Measurements from ENCODE around the gene DPP6.
"Not testable (repeated sequence)": the region's sequence is repeated elsewhere in the genome, so short reads cannot be mapped to it uniquely, and the experiment has no call there.

DPP6 gene

GRCh38 chr7:154656618-154657017, 604.4 kb downstream of the DPP6 start:
- DNase-seq (ENCODE audit: low read depth in 2 of 2), result no peak

GRCh38 chr7:154666768-154667167, 614.6 kb downstream of the DPP6 start:
- no peak for DNase-seq (ENCODE audit: low read depth in 2 of 2)

- DNase-seq (ENCODE audit: low read depth in 2 of 2), result no peak
These were observed 620.6 kb downstream of the DPP6 start for GRCh38 chr7:154672659-154673415.

GRCh38 chr7:154674191-154674590, 622.0 kb downstream of the DPP6 start:
- no peak for DNase-seq (ENCODE audit: low read depth in 2 of 2)

GRCh38 chr7:154675560-154675959, 623.4 kb downstream of the DPP6 start:
- DNase-seq (ENCODE audit: low read depth in 2 of 2), result no peak

- DNase-seq (ENCODE audit: low read depth in 2 of 2), result not testable (repeated sequence)
These were observed 623.8 kb downstream of the DPP6 start for GRCh38 chr7:154676033-154676421.

GRCh38 chr7:154676422-154677073, 624.4 kb downstream of the DPP6 start:
- DNase-seq (ENCODE audit: low read depth in 2 of 2), result no peak

- DNase-seq (ENCODE audit: low read depth in 2 of 2), result no peak
These were observed 625.3 kb downstream of the DPP6 start for GRCh38 chr7:154677454-154677853.

- DNase-seq (ENCODE audit: low read depth in 2 of 2), result not testable (repeated sequence)
These were observed 625.9 kb downstream of the DPP6 start for GRCh38 chr7:154678001-154678550.

- DNase-seq (ENCODE audit: low read depth in 2 of 2), result no peak
These were observed 627.3 kb downstream of the DPP6 start for GRCh38 chr7:154679379-154680053.

- no peak for DNase-seq (ENCODE audit: low read depth in 2 of 2)
These were observed 628.9 kb downstream of the DPP6 start for GRCh38 chr7:154680894-154681659.

GRCh38 chr7:154682003-154682402, 629.8 kb downstream of the DPP6 start:
- no peak for DNase-seq (ENCODE audit: low read depth in 2 of 2)

- no peak for DNase-seq (ENCODE audit: low read depth in 2 of 2)
These were observed 632.7 kb downstream of the DPP6 start for GRCh38 chr7:154684666-154685563.

- DNase-seq (ENCODE audit: low read depth in 2 of 2), result no peak
These were observed 633.3 kb downstream of the DPP6 start for GRCh38 chr7:154685564-154685901.

GRCh38 chr7:154686305-154686704, 634.1 kb downstream of the DPP6 start:
- DNase-seq (ENCODE audit: low read depth in 2 of 2), result no peak

- DNase-seq (ENCODE audit: low read depth in 2 of 2), result no peak
These were observed 636.8 kb downstream of the DPP6 start for GRCh38 chr7:154688952-154689351.

- no peak for DNase-seq (ENCODE audit: low read depth in 2 of 2)
These were observed 638.2 kb downstream of the DPP6 start for GRCh38 chr7:154690411-154690810.

- DNase-seq (ENCODE audit: low read depth in 2 of 2), result no peak
These were observed 641.5 kb downstream of the DPP6 start for GRCh38 chr7:154693661-154694060.

- no peak for DNase-seq (ENCODE audit: low read depth in 2 of 2)
These were observed 643.6 kb downstream of the DPP6 start for GRCh38 chr7:154695836-154696235.

- no peak for DNase-seq (ENCODE audit: low read depth in 2 of 2)
These were observed 644.4 kb downstream of the DPP6 start for GRCh38 chr7:154696556-154696955.

Measured in stimulated activated CD4-positive, alpha-beta T cell treated with anti-CD3 and anti-CD28 coated beads, Interleukin-12 subunit alpha, Interleukin-12 subunit beta, amount 100 ng/mL, for 24 hours (primary cell).